ENCODE measurements around the gene LYPD6B.

DNA sequence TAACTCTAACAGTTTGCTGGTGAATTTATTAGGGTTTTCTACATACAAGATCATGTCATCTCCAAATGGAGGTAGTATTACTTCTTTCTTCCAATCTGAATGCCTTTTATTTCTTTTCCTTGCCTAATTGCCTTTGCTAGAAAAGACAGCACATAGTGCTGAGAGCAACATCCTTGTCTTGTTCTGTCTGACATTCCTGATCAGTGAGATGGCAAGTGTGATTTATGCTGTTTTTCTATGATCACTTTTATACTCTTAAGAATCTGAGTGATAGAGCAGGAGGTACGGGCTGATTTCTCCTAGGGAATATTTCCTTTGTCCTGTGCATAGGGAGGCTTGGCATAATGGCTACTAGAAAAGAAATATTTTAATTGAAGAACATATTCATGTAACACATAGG is 17.3 kb downstream of the LYPD6B start:
- TF ChIP-seq, protein P1, sequence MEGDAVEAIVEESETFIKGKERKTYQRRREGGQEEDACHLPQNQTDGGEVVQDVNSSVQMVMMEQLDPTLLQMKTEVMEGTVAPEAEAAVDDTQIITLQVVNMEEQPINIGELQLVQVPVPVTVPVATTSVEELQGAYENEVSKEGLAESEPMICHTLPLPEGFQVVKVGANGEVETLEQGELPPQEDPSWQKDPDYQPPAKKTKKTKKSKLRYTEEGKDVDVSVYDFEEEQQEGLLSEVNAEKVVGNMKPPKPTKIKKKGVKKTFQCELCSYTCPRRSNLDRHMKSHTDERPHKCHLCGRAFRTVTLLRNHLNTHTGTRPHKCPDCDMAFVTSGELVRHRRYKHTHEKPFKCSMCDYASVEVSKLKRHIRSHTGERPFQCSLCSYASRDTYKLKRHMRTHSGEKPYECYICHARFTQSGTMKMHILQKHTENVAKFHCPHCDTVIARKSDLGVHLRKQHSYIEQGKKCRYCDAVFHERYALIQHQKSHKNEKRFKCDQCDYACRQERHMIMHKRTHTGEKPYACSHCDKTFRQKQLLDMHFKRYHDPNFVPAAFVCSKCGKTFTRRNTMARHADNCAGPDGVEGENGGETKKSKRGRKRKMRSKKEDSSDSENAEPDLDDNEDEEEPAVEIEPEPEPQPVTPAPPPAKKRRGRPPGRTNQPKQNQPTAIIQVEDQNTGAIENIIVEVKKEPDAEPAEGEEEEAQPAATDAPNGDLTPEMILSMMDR (IDR thresholded peaks at IDR 0.05): no peak
- no peak for TF ChIP-seq EZH2 (IDR thresholded peaks at IDR 0.05; ENCODE audit: borderline replicate concordance, insufficient read depth, low read depth, low read length, poor library complexity, severe bottlenecking)

Data from B cell (primary cell).